Liver (tissue), 9 donors: Measurements from ENCODE around the gene TLE3. TPM values are rescaled to one million over a fixed set of nuclear protein-coding genes. Genes with fewer than 3 reads are reported as not detected.

Source experiments
- DNase-seq: peaks from one replicate; pipeline ENCODE4 v3.0.0-alpha.2; 2017; ENCODE audit warnings: low spot score
- H3K27ac ChIP-seq, 2 donors: one replicate each; pipeline ENCODE4 v1.7.0; 2013; ENCODE audit warnings: inconsistent platforms in 2 of 2, low read length in 2 of 2, control low read depth in 1 of 2, low read depth in 1 of 2, mild to moderate bottlenecking in 1 of 2
- H3K27me3 ChIP-seq, 4 donors: one replicate each; pipeline versions ENCODE4 v1.6.1 to v1.7.0; 2013; ENCODE audit warnings: low read length in 3 of 4, inconsistent platforms in 1 of 4, mild to moderate bottlenecking in 1 of 4, moderate library complexity in 1 of 4; ENCODE audit not compliant: control insufficient read depth in 4 of 4, insufficient read depth in 4 of 4
- H3K36me3 ChIP-seq, 4 donors: one replicate each; pipeline versions ENCODE4 v1.6.1 to v1.7.0; 2013; ENCODE audit warnings: low read length in 3 of 4, mild to moderate bottlenecking in 3 of 4, low read depth in 1 of 4, moderate library complexity in 1 of 4; ENCODE audit not compliant: control insufficient read depth in 4 of 4, insufficient read depth in 3 of 4
- H3K4me1 ChIP-seq, 4 donors: one replicate each; pipeline versions ENCODE4 v1.6.1 to v1.7.0; 2013; ENCODE audit warnings: low read length in 3 of 4, mild to moderate bottlenecking in 3 of 4, moderate library complexity in 1 of 4; ENCODE audit not compliant: control insufficient read depth in 4 of 4, insufficient read depth in 4 of 4
- H3K4me3 ChIP-seq, 3 donors: one replicate each; pipeline versions ENCODE4 v1.6.1 to v1.7.0; 2013; ENCODE audit warnings: low read length in 3 of 3, control low read depth in 1 of 3, low read depth in 1 of 3, mild to moderate bottlenecking in 1 of 3
- H3K9ac ChIP-seq, 2 donors: one replicate each; pipeline ENCODE4 v1.7.0; 2013; ENCODE audit warnings: low read length in 2 of 2, mild to moderate bottlenecking in 2 of 2, moderate library complexity in 2 of 2, control low read depth in 1 of 2, low read depth in 1 of 2
- H3K9me3 ChIP-seq, 4 donors: one replicate each; pipeline versions ENCODE4 v1.6.1 to v1.7.0; 2013; ENCODE audit warnings: low read length in 3 of 4; ENCODE audit not compliant: control insufficient read depth in 4 of 4
- ATF3 ChIP-seq: IDR thresholded peaks from 2 replicates; pipeline ENCODE4 v1.6.1; 2016; ENCODE audit warnings: antibody characterized with exemption
- EGR1 ChIP-seq, 2 donors: IDR thresholded peaks; 2 replicates each; pipeline ENCODE4 v1.6.1; 2016 to 2018; ENCODE audit warnings: antibody characterized with exemption in 2 of 2, low read depth in 2 of 2
- FOXA1 ChIP-seq: IDR thresholded peaks from 2 replicates; pipeline ENCODE4 v1.6.1; 2016; ENCODE audit warnings: antibody characterized with exemption
- FOXA2 ChIP-seq: IDR thresholded peaks from 2 replicates; pipeline ENCODE4 v1.6.1; 2016; ENCODE audit warnings: antibody characterized with exemption
- GABPA ChIP-seq, 2 donors: IDR thresholded peaks in 1 of 2; conservative IDR thresholded peaks in 1 of 2; 2 replicates each; pipeline ENCODE4 v1.6.1; 2016; ENCODE audit warnings: antibody characterized with exemption in 2 of 2, mild to moderate bottlenecking in 1 of 2, moderate library complexity in 1 of 2
- HNF4G ChIP-seq: IDR thresholded peaks from 2 replicates; pipeline ENCODE4 v1.6.1; 2016; ENCODE audit warnings: antibody characterized with exemption
- JUND ChIP-seq, 2 donors: IDR thresholded peaks; 2 replicates each; pipeline ENCODE4 v1.6.1; 2016; ENCODE audit warnings: antibody characterized with exemption in 2 of 2
- NR2F2 ChIP-seq: IDR thresholded peaks from 2 replicates; pipeline ENCODE4 v1.6.1; 2016; ENCODE audit warnings: antibody characterized with exemption
- RAD21 ChIP-seq, 2 donors: IDR thresholded peaks; 2 replicates each; pipeline ENCODE4 v1.6.1; 2016; ENCODE audit warnings: antibody characterized with exemption in 2 of 2, mild to moderate bottlenecking in 2 of 2
- RXRA ChIP-seq, 2 donors: IDR thresholded peaks; 2 replicates each; pipeline ENCODE4 v1.6.1; 2017 to 2018; ENCODE audit warnings: antibody characterized with exemption in 2 of 2, mild to moderate bottlenecking in 1 of 2
- SP1 ChIP-seq: IDR thresholded peaks from 2 replicates; pipeline ENCODE4 v1.6.1; 2018; ENCODE audit warnings: antibody characterized with exemption, mild to moderate bottlenecking
- TAF1 ChIP-seq: conservative IDR thresholded peaks from 2 replicates; pipeline ENCODE4 v1.6.1; 2016; ENCODE audit warnings: antibody characterized with exemption, mild to moderate bottlenecking
- YY1 ChIP-seq: IDR thresholded peaks from 2 replicates; pipeline ENCODE4 v1.6.1; 2016; ENCODE audit warnings: antibody characterized with exemption, mild to moderate bottlenecking
- ZBTB33 ChIP-seq: IDR thresholded peaks from 2 replicates; pipeline ENCODE4 v1.6.1; 2016; ENCODE audit warnings: antibody characterized with exemption
- WGBS: extraction: QIAGEN DNeasy Blood & Tissue Kit; methylation state at CpG from one replicate; pipeline ENCODE4 v1.1.7; 2013; 5-methylcytosine and 5-hydroxymethylcytosine counted together
- polyA plus RNA-seq, 2 donors: library from polyadenylated mRNA; stranded (reverse) in 1 of 2; unstranded in 1 of 2; fragments of 200-250 nt in 1 of 2; fragments of >200 nt in 1 of 2; fragmentation: Nextera tagmentation in 1 of 2; extraction: Ambion mirVana in 1 of 2; gene quantifications; one replicate each; pipeline versions ENCODE4 v1.2.1 to v1.2.3, GENCODE V29; 2013 to 2015
- total RNA-seq, 2 donors: library from RNA; depleted of rRNA; stranded (reverse); fragments of >200 nt; gene quantifications; one replicate each; pipeline ENCODE4 v1.2.3, GENCODE V29; 2014
- TF ChIP-seq, protein P1 (sequence below): IDR thresholded peaks from 2 replicates; pipeline ENCODE4 v1.6.1; 2016; ENCODE audit warnings: antibody characterized with exemption, mild to moderate bottlenecking
- TF ChIP-seq, protein P2 (sequence below): IDR thresholded peaks from 2 replicates; pipeline ENCODE4 v1.6.1; 2016; ENCODE audit warnings: antibody characterized with exemption
- donor health status: healthy.
- donor health status: healthy.
- donor health status: healthy.
- donor health status: healthy.
- donor health status: healthy.

Gene TLE3
- total and polyA plus RNA-seq, 4 donors: 1.2 to 13.7 (median 8.5) TPM

DNA sequence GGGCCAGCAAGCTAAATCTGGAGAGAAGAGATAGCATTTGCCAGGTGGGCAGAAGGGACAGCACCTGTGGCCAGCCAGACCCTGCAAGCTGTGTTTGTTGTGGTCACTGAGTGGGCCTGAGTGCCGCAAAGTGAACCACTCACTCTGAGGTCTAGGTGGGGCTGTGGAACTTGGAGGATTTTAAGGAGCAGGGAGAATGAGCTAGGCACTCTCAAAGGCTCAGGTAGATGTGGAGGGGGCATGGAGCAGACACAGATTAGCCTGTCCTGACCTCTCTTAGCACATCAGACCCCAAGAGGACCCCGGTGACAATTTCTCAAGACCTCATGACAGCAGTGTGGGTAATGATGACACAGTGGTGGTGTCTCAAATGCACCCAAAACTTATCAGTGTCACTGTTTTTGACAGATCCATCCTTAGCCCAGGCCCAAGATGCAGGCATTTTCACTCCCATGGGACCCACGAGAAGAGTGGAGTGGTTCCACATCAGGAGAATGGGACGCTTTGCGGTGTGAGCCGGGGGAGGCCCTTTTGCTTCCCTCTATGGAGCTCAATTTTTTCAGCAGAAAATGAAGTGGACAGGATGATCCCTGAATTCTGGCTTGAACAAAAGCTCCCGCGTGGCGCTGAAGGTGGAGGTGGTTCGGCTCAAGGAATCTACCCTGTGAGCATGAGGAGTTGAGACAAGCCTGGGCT lies 43.8 kb upstream of the TLE3 start:
- Histone ChIP-seq H3K4me3 (no peak overlapping the region), H3K27me3 (no peaks in the 10 kb centered on the region), H3K27ac (peak overlapping the region; percentile 42 to 66), H3K36me3 (no peaks in the 10 kb centered on the region), H3K9me3 (no peaks in the 10 kb centered on the region), H3K9ac (peak overlapping the region in 1 of 2 donors; percentile 12), H3K4me1 (peaks cover 6 to 16% (median 12%) of the 10 kb centered on the region in 4 donors)
- TF ChIP-seq, protein P1, sequence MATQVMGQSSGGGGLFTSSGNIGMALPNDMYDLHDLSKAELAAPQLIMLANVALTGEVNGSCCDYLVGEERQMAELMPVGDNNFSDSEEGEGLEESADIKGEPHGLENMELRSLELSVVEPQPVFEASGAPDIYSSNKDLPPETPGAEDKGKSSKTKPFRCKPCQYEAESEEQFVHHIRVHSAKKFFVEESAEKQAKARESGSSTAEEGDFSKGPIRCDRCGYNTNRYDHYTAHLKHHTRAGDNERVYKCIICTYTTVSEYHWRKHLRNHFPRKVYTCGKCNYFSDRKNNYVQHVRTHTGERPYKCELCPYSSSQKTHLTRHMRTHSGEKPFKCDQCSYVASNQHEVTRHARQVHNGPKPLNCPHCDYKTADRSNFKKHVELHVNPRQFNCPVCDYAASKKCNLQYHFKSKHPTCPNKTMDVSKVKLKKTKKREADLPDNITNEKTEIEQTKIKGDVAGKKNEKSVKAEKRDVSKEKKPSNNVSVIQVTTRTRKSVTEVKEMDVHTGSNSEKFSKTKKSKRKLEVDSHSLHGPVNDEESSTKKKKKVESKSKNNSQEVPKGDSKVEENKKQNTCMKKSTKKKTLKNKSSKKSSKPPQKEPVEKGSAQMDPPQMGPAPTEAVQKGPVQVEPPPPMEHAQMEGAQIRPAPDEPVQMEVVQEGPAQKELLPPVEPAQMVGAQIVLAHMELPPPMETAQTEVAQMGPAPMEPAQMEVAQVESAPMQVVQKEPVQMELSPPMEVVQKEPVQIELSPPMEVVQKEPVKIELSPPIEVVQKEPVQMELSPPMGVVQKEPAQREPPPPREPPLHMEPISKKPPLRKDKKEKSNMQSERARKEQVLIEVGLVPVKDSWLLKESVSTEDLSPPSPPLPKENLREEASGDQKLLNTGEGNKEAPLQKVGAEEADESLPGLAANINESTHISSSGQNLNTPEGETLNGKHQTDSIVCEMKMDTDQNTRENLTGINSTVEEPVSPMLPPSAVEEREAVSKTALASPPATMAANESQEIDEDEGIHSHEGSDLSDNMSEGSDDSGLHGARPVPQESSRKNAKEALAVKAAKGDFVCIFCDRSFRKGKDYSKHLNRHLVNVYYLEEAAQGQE: no peak
- TF ChIP-seq FOXA1 (no peak), SP1 (no peak), RAD21 (IDR thresholded peaks at IDR 0.05) (no peak), EGR1 (IDR thresholded peaks at IDR 0.05; ENCODE audit: low read depth in 2 of 2) (no peak), GABPA (IDR thresholded peaks at IDR 0.05 in 1 of 2, conservative IDR thresholded peaks at IDR 0.05 in 1 of 2) (no peak), JUND (IDR thresholded peaks at IDR 0.05) (no peak), FOXA2 (no peak), ATF3 (no peak), NR2F2 (no peak), YY1 (no peak), ZBTB33 (no peak)
- TF ChIP-seq, protein P2, sequence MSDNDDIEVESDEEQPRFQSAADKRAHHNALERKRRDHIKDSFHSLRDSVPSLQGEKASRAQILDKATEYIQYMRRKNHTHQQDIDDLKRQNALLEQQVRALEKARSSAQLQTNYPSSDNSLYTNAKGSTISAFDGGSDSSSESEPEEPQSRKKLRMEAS: no peak
- WGBS: 96% methylated on average over 10 of the region's 10 CpGs
- no peak for DNase-seq

- DNase-seq: no peak
- peaks cover 6 to 16% (median 12%) of the 10 kb centered on the region in 4 donors for H3K4me1 ChIP-seq
These were observed 43.0 kb upstream of the TLE3 start for GRCh38 chr15:70140543-70141375.

More at GRCh38 chr15:70140543-70141375, 43.0 kb upstream of the TLE3 start:
- Histone ChIP-seq H3K9ac (no peak overlapping the region), H3K4me3 (no peak overlapping the region), H3K27me3 (no peaks in the 10 kb centered on the region), H3K36me3 (no peaks in the 10 kb centered on the region), H3K9me3 (no peaks in the 10 kb centered on the region), H3K27ac (peak overlapping the region; percentile 42 to 66)
- 38% methylated on average over 12 of the region's 12 CpGs for WGBS
- TF ChIP-seq TAF1: no peak
- no peak for TF ChIP-seq HNF4G
- TF ChIP-seq RAD21 (IDR thresholded peaks at IDR 0.05): peak in 1 of 2 donors; percentile 15
- TF ChIP-seq RXRA (IDR thresholded peaks at IDR 0.05): peak in 1 of 2 donors; percentile 24
- TF ChIP-seq, protein P1: no peak
- no peak for TF ChIP-seq NR2F2
